Thyroid gland (tissue), 4 donors: Measurements from ENCODE around the gene HEXB. TPM values are rescaled to one million over a fixed set of nuclear protein-coding genes. Genes with fewer than 3 reads are reported as not detected.

Experiments used
- DNase-seq, 2 donors: peaks; one replicate each; pipeline ENCODE4 v3.0.0-alpha.2; 2019
- H3K27ac ChIP-seq, 3 donors: fragments of 200-600 bp; sonication (generic); 1 replicate in 2 of 3; 2 replicates in 1 of 3; pipeline ENCODE4 v1.5.1; 2016 to 2019; ENCODE audit warnings: mild to moderate bottlenecking in 1 of 3, moderate library complexity in 1 of 3
- H3K27me3 ChIP-seq: fragments of 200-600 bp; sonication (generic); one replicate; pipeline ENCODE4 v1.5.1; 2019
- H3K36me3 ChIP-seq, 2 donors: fragments of 200-600 bp; sonication (generic); one replicate each; pipeline ENCODE4 v1.5.1; 2016 to 2019
- H3K4me1 ChIP-seq, 2 donors: fragments of 200-600 bp; sonication (generic); one replicate each; pipeline ENCODE4 v1.5.1; 2017 to 2019
- H3K4me3 ChIP-seq, 3 donors: fragments of 200-600 bp; sonication (generic); replicated peaks in 1 of 3; 1 replicate in 2 of 3; 2 replicates in 1 of 3; pipeline ENCODE4 v1.5.1; 2016; ENCODE audit warnings: mild to moderate bottlenecking in 1 of 3
- H3K9me3 ChIP-seq: fragments of 200-600 bp; sonication (generic); one replicate; pipeline ENCODE4 v1.5.1; 2017
- POLR2A ChIP-seq, 2 donors: fragments of 450-650 bp; IDR thresholded peaks; one replicate each; pipeline ENCODE4 v1.6.1; 2017; ENCODE audit warnings: antibody characterized with exemption in 2 of 2, mild to moderate bottlenecking in 2 of 2, moderate library complexity in 1 of 2
- WGBS, 2 donors: methylation state at CpG; one replicate each; pipeline ENCODE4 v1.1.5; 2017; 5-methylcytosine and 5-hydroxymethylcytosine counted together
- intact Hi-C: fragments of 100-400 bp; cut with DNase I; formaldehyde crosslinking; loops from one replicate; pipeline ENCODE4 v1.15.1; 2023
- total RNA-seq, 4 donors: library from RNA; depleted of rRNA; stranded (reverse); fragments of >200 nt; gene quantifications; one replicate each; pipeline ENCODE4 v1.2.3, GENCODE V29; 2016
- TF ChIP-seq, protein P1 (sequence below), 6 experiments: fragments of 200-600 bp in 3 of 6; fragments of 450-650 bp in 3 of 6; sonication (generic) in 3 of 6; IDR thresholded peaks; one replicate each; pipeline ENCODE4 v1.5.1; 2016 to 2019; ENCODE audit warnings: antibody characterized with exemption in 6 of 6, mild to moderate bottlenecking in 2 of 6, inconsistent platforms in 1 of 6, moderate library complexity in 1 of 6

The HEXB gene
- total RNA-seq, 4 donors from 2014 or later, result 141 to 264 (median 166) TPM

DNA sequence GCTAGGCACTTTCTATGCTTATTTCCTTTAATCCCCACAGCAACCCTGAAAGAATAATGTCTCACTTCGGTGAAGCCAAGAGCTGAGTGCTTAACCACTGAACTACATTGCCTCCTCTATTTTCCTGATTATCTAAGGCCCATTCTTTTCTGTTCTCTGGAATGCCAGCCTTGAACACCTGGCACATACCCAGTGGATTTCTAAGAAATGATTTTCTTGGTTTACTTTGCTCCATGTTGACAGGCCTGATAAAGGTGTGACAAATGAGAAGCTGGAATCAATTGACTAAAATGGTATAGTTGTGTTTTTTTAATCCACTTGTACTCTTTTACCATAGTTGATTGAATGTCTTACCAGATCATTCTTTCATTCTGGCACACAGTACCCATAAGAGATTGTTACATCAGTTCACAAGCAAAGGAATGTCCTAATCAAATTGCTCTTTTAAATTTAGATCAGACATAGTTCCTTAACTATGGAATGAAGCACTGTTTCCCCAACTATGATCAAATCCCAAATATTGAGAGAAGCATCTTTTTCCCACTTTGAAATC is 35.5 kb upstream of the HEXB start:
- no peak for DNase-seq
- no peak overlapping the region for H3K4me3 ChIP-seq

DNA sequence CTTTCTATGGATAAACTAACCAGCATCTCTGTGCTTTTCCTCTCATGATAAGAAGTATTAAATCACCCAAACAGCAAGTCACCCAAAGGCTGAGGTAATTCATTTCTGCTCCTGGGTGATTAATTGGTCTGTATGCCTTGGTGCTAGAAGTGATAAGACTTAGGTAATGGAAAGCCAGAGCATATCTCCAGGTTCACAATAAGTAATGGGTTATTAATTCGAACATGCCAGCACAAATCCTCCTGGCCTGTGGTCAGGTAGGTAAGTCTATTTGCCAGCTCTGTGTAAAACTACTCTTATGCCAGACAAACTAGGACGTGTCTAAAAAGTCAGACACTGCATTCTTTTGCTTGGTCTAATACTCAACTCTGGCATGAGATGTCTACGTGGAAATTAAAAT is 33.3 kb upstream of the HEXB start:
- no peaks in the 10 kb centered on the region for H3K36me3 ChIP-seq
- WGBS, 2 donors, result 87 to 91% methylated on average over 3 of the region's 3 CpGs
- H3K4me3 ChIP-seq, result no peak overlapping the region
- H3K9me3 ChIP-seq, result no peaks in the 10 kb centered on the region
- no peak for DNase-seq
- H3K27ac ChIP-seq, result no peak overlapping the region
- no peaks in the 10 kb centered on the region for H3K27me3 ChIP-seq
- H3K4me1 ChIP-seq, result peaks cover 0 to 11% of the 10 kb centered on the region in 2 donors
- intact Hi-C loops, result loop anchor here (5.0 kb wide), 1 partner anchor 659 kb away; no protein-coding TSS in a partner anchor
- TF ChIP-seq POLR2A (IDR thresholded peaks at IDR 0.05), result no peak
- TF ChIP-seq, protein P1, sequence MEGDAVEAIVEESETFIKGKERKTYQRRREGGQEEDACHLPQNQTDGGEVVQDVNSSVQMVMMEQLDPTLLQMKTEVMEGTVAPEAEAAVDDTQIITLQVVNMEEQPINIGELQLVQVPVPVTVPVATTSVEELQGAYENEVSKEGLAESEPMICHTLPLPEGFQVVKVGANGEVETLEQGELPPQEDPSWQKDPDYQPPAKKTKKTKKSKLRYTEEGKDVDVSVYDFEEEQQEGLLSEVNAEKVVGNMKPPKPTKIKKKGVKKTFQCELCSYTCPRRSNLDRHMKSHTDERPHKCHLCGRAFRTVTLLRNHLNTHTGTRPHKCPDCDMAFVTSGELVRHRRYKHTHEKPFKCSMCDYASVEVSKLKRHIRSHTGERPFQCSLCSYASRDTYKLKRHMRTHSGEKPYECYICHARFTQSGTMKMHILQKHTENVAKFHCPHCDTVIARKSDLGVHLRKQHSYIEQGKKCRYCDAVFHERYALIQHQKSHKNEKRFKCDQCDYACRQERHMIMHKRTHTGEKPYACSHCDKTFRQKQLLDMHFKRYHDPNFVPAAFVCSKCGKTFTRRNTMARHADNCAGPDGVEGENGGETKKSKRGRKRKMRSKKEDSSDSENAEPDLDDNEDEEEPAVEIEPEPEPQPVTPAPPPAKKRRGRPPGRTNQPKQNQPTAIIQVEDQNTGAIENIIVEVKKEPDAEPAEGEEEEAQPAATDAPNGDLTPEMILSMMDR (IDR thresholded peaks at IDR 0.05), result no peak

More for the DNA sequence above, 35.5 kb upstream of the HEXB start:
- no peaks in the 10 kb centered on the region for H3K27me3 ChIP-seq
- H3K27ac ChIP-seq, result no peak overlapping the region
- peaks cover 0 to 11% of the 10 kb centered on the region in 2 donors for H3K4me1 ChIP-seq
- no peaks in the 10 kb centered on the region for H3K9me3 ChIP-seq
- WGBS, 2 donors, result 11 to 13% methylated on average over 1 of the region's 1 CpG
- TF ChIP-seq, protein P1 (IDR thresholded peaks at IDR 0.05), result no peak
- no peak for TF ChIP-seq POLR2A (IDR thresholded peaks at IDR 0.05)
- no peaks in the 10 kb centered on the region for H3K36me3 ChIP-seq
- intact Hi-C loops, result loop anchor here (5.0 to 10.0 kb wide), 3 partner anchors 525 to 747 kb away; no protein-coding TSS in a partner anchor

DNA sequence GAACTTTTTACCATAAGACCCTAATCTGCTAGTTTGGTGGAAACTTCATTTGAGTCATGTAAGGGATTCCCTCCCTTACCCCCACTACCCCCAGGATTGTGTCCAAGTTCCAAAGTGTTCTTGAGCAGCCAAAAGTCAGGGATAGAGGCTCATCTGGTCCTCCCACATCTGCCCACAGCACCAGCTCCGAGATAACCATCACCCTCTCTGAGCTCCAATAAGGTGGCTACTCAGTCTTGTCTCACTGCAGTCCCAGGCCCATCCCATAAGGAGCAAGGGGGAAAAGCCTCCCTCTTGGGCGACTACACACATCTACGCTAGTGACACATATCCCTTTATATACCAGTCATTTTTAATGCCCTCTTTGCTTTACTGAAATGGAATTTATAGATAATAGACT is 32.5 kb upstream of the HEXB start:
- no peaks in the 10 kb centered on the region for H3K27me3 ChIP-seq
- TF ChIP-seq, protein P1 (IDR thresholded peaks at IDR 0.05), result no peak
- TF ChIP-seq POLR2A (IDR thresholded peaks at IDR 0.05), result no peak
- peaks cover 0 to 11% of the 10 kb centered on the region in 2 donors for H3K4me1 ChIP-seq
- intact Hi-C loops, result loop anchor here (5.0 kb wide), 1 partner anchor 660 kb away; no protein-coding TSS in a partner anchor
- H3K36me3 ChIP-seq, result no peaks in the 10 kb centered on the region
- no peaks in the 10 kb centered on the region for H3K9me3 ChIP-seq
- no peak overlapping the region for H3K27ac ChIP-seq
- 96% methylated on average over 3 of the region's 3 CpGs for WGBS, 2 donors
- DNase-seq, result no peak
- no peak overlapping the region for H3K4me3 ChIP-seq

DNA sequence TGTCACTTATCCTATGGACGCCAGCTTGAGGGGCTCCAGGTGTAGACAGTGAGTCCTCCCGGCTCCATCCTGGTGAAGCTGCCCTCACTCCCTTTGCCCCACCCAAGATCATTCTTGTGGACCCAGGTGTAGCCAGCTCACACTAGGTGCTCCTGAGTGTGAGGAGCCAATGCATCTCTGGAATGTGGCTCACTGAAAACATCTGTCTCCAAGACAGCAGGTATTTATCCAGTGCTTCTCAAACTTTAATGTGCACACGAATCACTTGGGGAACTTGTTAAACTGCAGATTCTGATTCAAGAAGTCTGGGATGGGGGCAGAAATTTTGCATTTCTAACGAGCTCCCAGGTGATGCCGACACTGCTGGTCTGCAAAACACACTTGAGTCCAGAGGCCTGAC is 31.0 kb upstream of the HEXB start:
- WGBS, 2 donors, result 39 to 48% methylated on average over 5 of the region's 5 CpGs
- TF ChIP-seq POLR2A (IDR thresholded peaks at IDR 0.05), result no peak
- TF ChIP-seq, protein P1 (IDR thresholded peaks at IDR 0.05), result no peak
- Histone ChIP-seq H3K27ac (no peak overlapping the region), H3K4me3 (no peak overlapping the region), H3K9me3 (no peaks in the 10 kb centered on the region), H3K4me1 (peaks cover 0 to 10% of the 10 kb centered on the region in 2 donors), H3K36me3 (no peaks in the 10 kb centered on the region), H3K27me3 (no peaks in the 10 kb centered on the region)
- intact Hi-C loops, result loop anchor here (5.0 kb wide), 1 partner anchor 662 kb away; no protein-coding TSS in a partner anchor
- peak; percentile 45 to 65 for DNase-seq

DNA sequence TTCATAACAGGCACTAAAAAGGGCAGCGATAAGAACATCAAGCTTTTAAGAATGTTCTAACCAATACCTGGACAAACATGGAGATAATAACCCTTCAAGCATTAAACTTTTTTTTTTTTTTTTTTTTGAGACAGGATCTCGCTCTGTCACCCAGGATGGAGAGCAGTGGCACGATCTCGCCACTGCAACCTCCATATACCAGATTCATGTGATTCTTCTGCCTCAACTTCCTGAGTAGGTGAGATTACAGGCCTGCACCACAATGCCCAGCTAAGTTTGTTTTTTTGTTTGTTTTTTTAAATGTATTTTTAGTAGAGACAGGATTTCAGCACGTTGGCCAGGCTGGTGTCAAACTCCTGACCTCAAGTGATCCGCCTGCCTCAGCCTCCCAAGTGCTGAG is 29.8 kb upstream of the HEXB start:
- intact Hi-C loops, result no loop called here
- 83 to 84% methylated on average over 6 of the region's 6 CpGs for WGBS, 2 donors
- no peak for TF ChIP-seq POLR2A (IDR thresholded peaks at IDR 0.05)
- TF ChIP-seq, protein P1 (IDR thresholded peaks at IDR 0.05), result no peak
- Histone ChIP-seq H3K36me3 (no peaks in the 10 kb centered on the region), H3K27me3 (no peaks in the 10 kb centered on the region), H3K4me3 (no peak overlapping the region), H3K4me1 (peaks cover 0 to 6% of the 10 kb centered on the region in 2 donors), H3K27ac (no peak overlapping the region), H3K9me3 (no peaks in the 10 kb centered on the region)
- DNase-seq, result no peak
